K562 (cell line): ENCODE measurements around the gene ANO1. TPM values are rescaled to one million over a fixed set of nuclear protein-coding genes. Genes with fewer than 3 reads are reported as not detected.

Experiments used
- ATAC-seq: fragments of 200-7000 bp; cut with Tn5 transposase; 3 replicates; pipeline ENCODE4 v1.9.1; 2020; ENCODE audit warnings: moderate library complexity
- BruUV-seq: library from RNA; stranded (reverse); fragments of 400-500 nt; replicated peaks from 2 replicates; lab custom pipeline; 2021; lab: Mats Ljungman, UMichigan
- CTCF ChIA-PET: fragments of 300-600 bp; formaldehyde crosslinking; extraction: SDS; loops from one replicate; lab custom pipeline; 2021; ENCODE audit warnings: low intra/inter-chr PET ratio; lab: Yijun Ruan, JAX
- POLR2A ChIA-PET: fragments of 300-600, 350-650 bp; sonication (Branson Sonifier 250); formaldehyde crosslinking; extraction: SDS; loops from one replicate; lab custom pipeline; 2021; ENCODE audit warnings: antibody characterized with exemption, inconsistent platforms; lab: Yijun Ruan, JAX
- DNase-seq, 4 experiments: peaks; one replicate each; pipeline versions ENCODE4 v3.0.0 to v3.0.0-alpha.2; 2011 to 2018; ENCODE audit warnings: low spot score in 3 of 4, mixed read lengths in 3 of 4; ENCODE audit errors: extremely low read depth in 1 of 4
- FAIRE-seq: peaks from 2 replicates; lab custom pipeline; 2011; peaks lifted over from hg19 to GRCh38; lab: Jason Lieb, UNC
- H2AFZ ChIP-seq: 2 replicates; pipeline ENCODE4 v1.6.0; 2011; ENCODE audit warnings: low read depth, low read length, control low read depth, inconsistent platforms
- H3K27ac ChIP-seq: fragments of 200-600 bp; 3 replicates; pipeline ENCODE4 v1.8.0; 2011; ENCODE audit warnings: low read depth, mild to moderate bottlenecking, control low read depth, inconsistent platforms, low read length, moderate library complexity, mixed read lengths; ENCODE audit errors: extremely low read depth
- H3K27me3 ChIP-seq, 2 experiments: fragments of 300-600 bp in 1 of 2; 2 replicates in 1 of 2; 3 replicates in 1 of 2; pipeline versions ENCODE4 v1.6.0 to v1.8.0; 2011; ENCODE audit warnings: inconsistent platforms in 2 of 2, low read length in 2 of 2, mild to moderate bottlenecking in 1 of 2, mixed read lengths in 1 of 2, moderate library complexity in 1 of 2; ENCODE audit not compliant: control insufficient read depth in 2 of 2, insufficient read depth in 2 of 2
- H3K36me3 ChIP-seq: fragments of 300-600 bp; 3 replicates; pipeline ENCODE4 v1.8.0; 2011; ENCODE audit warnings: mild to moderate bottlenecking, low read length, inconsistent platforms; ENCODE audit not compliant: control insufficient read depth, insufficient read depth
- H3K4me1 ChIP-seq, 2 experiments: fragments of 200-600 bp in 1 of 2; replicated peaks in 1 of 2; 2 replicates in 1 of 2; 3 replicates in 1 of 2; pipeline versions ENCODE4 v1.5.1 to v1.8.0; 2011; ENCODE audit warnings: inconsistent platforms in 2 of 2, low read length in 2 of 2, mild to moderate bottlenecking in 1 of 2, mixed read lengths in 1 of 2, moderate library complexity in 1 of 2; ENCODE audit not compliant: control insufficient read depth in 2 of 2, insufficient read depth in 2 of 2
- H3K4me2 ChIP-seq: 2 replicates; pipeline ENCODE4 v1.6.1; 2011; ENCODE audit warnings: low read length, control low read depth, inconsistent platforms, mixed read lengths; ENCODE audit not compliant: insufficient read depth
- H3K4me3 ChIP-seq: fragments of 200-600 bp; sonication (generic), shearing (Covaris generic); 2 replicates; pipeline ENCODE4 v1.5.1; 2016; ENCODE audit warnings: control low read depth, inconsistent platforms
- H3K79me2 ChIP-seq: fragments of 200-600 bp; 3 replicates; pipeline ENCODE4 v1.8.0; 2011; ENCODE audit warnings: low read length, inconsistent platforms; ENCODE audit not compliant: control insufficient read depth, insufficient read depth
- H3K9ac ChIP-seq, 2 experiments: 2 replicates each; pipeline versions ENCODE4 v1.6.0 to v1.6.1; 2011; ENCODE audit warnings: low read depth in 2 of 2, low read length in 2 of 2, control low read depth in 1 of 2, inconsistent platforms in 1 of 2, mild to moderate bottlenecking in 1 of 2, mixed read lengths in 1 of 2; ENCODE audit not compliant: insufficient read depth in 1 of 2
- H3K9me1 ChIP-seq: one replicate; pipeline ENCODE4 v1.6.0; 2011; ENCODE audit warnings: inconsistent platforms, mild to moderate bottlenecking, low read length, moderate library complexity; ENCODE audit not compliant: control insufficient read depth, insufficient read depth
- H3K9me3 ChIP-seq: replicated peaks from 2 replicates; pipeline ENCODE4 v1.5.1; 2011; ENCODE audit warnings: low read depth, low read length, inconsistent platforms; ENCODE audit not compliant: control insufficient read depth, insufficient read depth
- H4K20me1 ChIP-seq: replicated peaks from 2 replicates; pipeline ENCODE4 v1.6.1; 2011; ENCODE audit warnings: low read length, inconsistent platforms, mixed read lengths; ENCODE audit not compliant: control insufficient read depth, insufficient read depth
- BRF1 ChIP-seq: IDR thresholded peaks from 3 replicates; pipeline ENCODE4 v1.6.1; 2011; ENCODE audit warnings: borderline replicate concordance, mild to moderate bottlenecking; ENCODE audit not compliant: insufficient read length; ENCODE audit errors: extremely low read depth
- CBX5 ChIP-seq: IDR thresholded peaks from 2 replicates; pipeline ENCODE4 v1.6.1; 2014; ENCODE audit warnings: low read depth, borderline replicate concordance
- ELF1 ChIP-seq: fragments of 200-800 bp; sonication (Bioruptor generic); IDR thresholded peaks from 2 replicates; pipeline ENCODE4 v1.6.1; 2016; ENCODE audit warnings: missing genetic modification characterization, missing compliant biosample characterization
- FOXK2 ChIP-seq, 2 experiments: fragments of 450-650 bp; IDR thresholded peaks in 1 of 2; conservative IDR thresholded peaks in 1 of 2; 2 replicates each; pipeline ENCODE4 v1.6.1; 2016; ENCODE audit warnings: low read depth in 2 of 2, mild to moderate bottlenecking in 1 of 2
- GATAD2A ChIP-seq: fragments of 450-650 bp; IDR thresholded peaks from 2 replicates; pipeline ENCODE4 v1.6.1; 2017
- HDGF ChIP-seq: fragments of 450-650 bp; IDR thresholded peaks from 2 replicates; pipeline ENCODE4 v1.6.1; 2016
- LCOR ChIP-seq: sonication (generic); formaldehyde crosslinking; IDR thresholded peaks from 2 replicates; pipeline ENCODE4 v1.8.0; 2022; ENCODE audit warnings: mild to moderate bottlenecking, missing genetic modification reagents
- MYC ChIP-seq, 2 experiments: fragments of 250-450 bp in 1 of 2; sonication (Bioruptor Pico) in 1 of 2; IDR thresholded peaks; 2 replicates each; pipeline versions ENCODE4 v1.5.1 to v1.6.1; 2012 to 2021; ENCODE audit warnings: low read depth in 2 of 2, borderline replicate concordance in 1 of 2, improper control_type of control experiment in 1 of 2, low read length in 1 of 2, mild to moderate bottlenecking in 1 of 2, moderate library complexity in 1 of 2
- NFXL1 ChIP-seq: fragments of 450-650 bp; formaldehyde crosslinking; IDR thresholded peaks from 2 replicates; pipeline ENCODE4 v1.4.0; 2021; ENCODE audit warnings: mild to moderate bottlenecking
- RBFOX2 ChIP-seq: fragments of 200-400 bp; formaldehyde crosslinking; IDR thresholded peaks from 2 replicates; pipeline ENCODE4 v1.6.1; 2017; ENCODE audit warnings: low read depth, mild to moderate bottlenecking, low read length, moderate library complexity
- RFX1 ChIP-seq: fragments of 450-650 bp; IDR thresholded peaks from 2 replicates; pipeline ENCODE4 v1.6.1; 2016; ENCODE audit warnings: mild to moderate bottlenecking, moderate library complexity
- SMAD4 ChIP-seq: fragments of 250-450 bp; sonication (Bioruptor Pico); conservative IDR thresholded peaks from 2 replicates; pipeline ENCODE4 v1.8.0; 2021; ENCODE audit warnings: inconsistent platforms, mild to moderate bottlenecking, moderate library complexity
- TBP ChIP-seq: optimal IDR thresholded peaks from 2 replicates; pipeline ENCODE3; 2011; ENCODE audit warnings: low read depth, low read length, improper control_type of control experiment
- ZNF57 ChIP-seq: fragments of 450-650 bp; formaldehyde crosslinking; IDR thresholded peaks from 2 replicates; pipeline ENCODE4 v1.4.0; 2020; ENCODE audit warnings: mild to moderate bottlenecking, moderate library complexity
- WGBS: fragments of 100-300 bp; shearing (Covaris generic); methylation state at CpG from one replicate; pipeline ENCODE4 v1.1.6; 2016; ENCODE audit warnings: low coverage, mixed read lengths; ENCODE audit not compliant: insufficient coverage; ENCODE audit errors: missing lambda C conversion rate; 5-methylcytosine and 5-hydroxymethylcytosine counted together
- in situ Hi-C: fragments of 300-500 bp; cut with MboI; formaldehyde crosslinking; loops from 4 replicates; pipeline ENCODE4 v1.15.0; 2018; ENCODE audit warnings: inconsistent platforms, mixed read lengths
- intact Hi-C: fragments of 100-400 bp; cut with micrococcal nuclease; formaldehyde crosslinking; loops from 2 replicates; pipeline ENCODE4 v1.14.2; 2022
- polyA plus RNA-seq, 8 experiments: library from polyadenylated mRNA; depleted of rRNA in 4 of 8; stranded (reverse) in 5 of 8; unstranded in 3 of 8; fragments of >200 nt; fragmentation: Nextera tagmentation in 2 of 8; fragmentation: Illumina TruSeq in 1 of 8; extraction: Ambion mirVana in 2 of 8; extraction: Trizol in 1 of 8; gene quantifications; 2 replicates each; pipeline versions ENCODE4 v1.2.1 to v1.2.3, GENCODE V29; 2011 to 2014; ENCODE audit warnings: inconsistent platforms in 1 of 8, missing spikeins in 1 of 8
- total RNA-seq, 7 experiments: library from RNA; depleted of rRNA in 6 of 7; stranded (reverse); fragments of >200 nt in 6 of 7; fragmentation: Illumina TruSeq in 2 of 7; extraction: Trizol in 2 of 7; gene quantifications; 2 replicates each; pipeline versions ENCODE4 v1.2.1 to v1.2.3, GENCODE V29; 2011 to 2021; ENCODE audit warnings: low replicate concordance in 1 of 7
- TF ChIP-seq, protein P1 (sequence below): fragments of 250-450 bp; sonication (Bioruptor Pico); IDR thresholded peaks from 2 replicates; pipeline ENCODE4 v1.4.0; 2020; ENCODE audit warnings: mild to moderate bottlenecking, moderate library complexity, borderline replicate concordance
- TF ChIP-seq, protein P2 (sequence below): sonication (generic); formaldehyde crosslinking; IDR thresholded peaks from 2 replicates; pipeline ENCODE4 v1.8.0; 2023; ENCODE audit warnings: mild to moderate bottlenecking, missing genetic modification reagents
- TF ChIP-seq, protein P3 (sequence below): fragments of 250-450 bp; sonication (Bioruptor Pico); IDR thresholded peaks from 2 replicates; pipeline ENCODE4 v1.8.0; 2021; ENCODE audit warnings: moderate library complexity, mild to moderate bottlenecking, inconsistent platforms

The ANO1 gene
- total and polyA plus RNA-seq, 9 of the 15 experiments (the other 6 are each of a cell fraction or from before 2014, with no cell fraction given), result not detected

DNA sequence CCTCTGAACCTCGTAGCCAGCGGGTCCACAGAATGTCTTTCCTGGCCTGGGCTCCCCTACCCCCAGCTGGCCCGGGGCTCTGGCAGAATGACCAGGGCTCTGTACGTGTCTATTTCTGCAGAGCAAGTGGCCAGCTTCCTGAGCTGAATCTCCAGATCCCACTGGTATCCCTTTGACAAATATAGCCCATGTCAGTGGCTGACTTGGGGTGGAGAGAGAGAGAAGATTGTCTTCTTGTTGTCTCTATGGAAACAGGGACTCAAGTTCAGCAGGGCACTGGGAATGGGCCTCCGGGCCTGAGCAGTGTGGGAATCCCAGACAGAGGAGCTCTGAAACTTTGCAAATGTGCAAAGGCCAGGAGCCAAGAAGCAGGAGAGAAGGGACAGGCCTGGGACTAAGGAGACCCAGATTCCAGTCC is 33.9 kb downstream of the ANO1 start:
- H3K4me2 ChIP-seq, result peak overlapping the region; percentile 64
- 7% methylated on average over 5 of the region's 5 CpGs for WGBS
- ChIA-PET CTCF (no interaction called here), POLR2A (interaction anchor here (0.5 to 1.1 kb wide), 5 partner anchors 12 to 199 kb away, joined by 3 to 5 read pairs (median 4); no protein-coding TSS in a partner anchor)
- 0 out of 2 replicates have a peak, but pooled peaks cover 4% of the 10 kb centered on the region for H4K20me1 ChIP-seq
- ATAC-seq (peak; percentile 39), FAIRE-seq (no peak), DNase-seq (no peak)
- BruUV-seq, result no TSS peak
- no peaks in the 10 kb centered on the region for H3K9me3 ChIP-seq
- in situ Hi-C loops (no loop called here), intact Hi-C loops (no loop called here)
- H2AFZ ChIP-seq, result peak overlapping the region; percentile 93
- H3K9me1 ChIP-seq, result peaks cover 4% of the 10 kb centered on the region
- H3K27ac ChIP-seq, result peak overlapping the region; percentile 61
- no peak overlapping the region for H3K4me3 ChIP-seq
- no peaks in the 10 kb centered on the region for H3K79me2 ChIP-seq
- H3K27me3 ChIP-seq, result peaks cover 5 to 28% of the 10 kb centered on the region in 2 experiments; a peak in 3 of 5 replicates
- peaks cover 20 to 28% of the 10 kb centered on the region in 2 experiments for H3K4me1 ChIP-seq
- H3K36me3 ChIP-seq, result no peaks in the 10 kb centered on the region
- peak overlapping the region; percentile 43 to 87; a peak in 3 of 4 replicates for H3K9ac ChIP-seq
- TF ChIP-seq, protein P1, sequence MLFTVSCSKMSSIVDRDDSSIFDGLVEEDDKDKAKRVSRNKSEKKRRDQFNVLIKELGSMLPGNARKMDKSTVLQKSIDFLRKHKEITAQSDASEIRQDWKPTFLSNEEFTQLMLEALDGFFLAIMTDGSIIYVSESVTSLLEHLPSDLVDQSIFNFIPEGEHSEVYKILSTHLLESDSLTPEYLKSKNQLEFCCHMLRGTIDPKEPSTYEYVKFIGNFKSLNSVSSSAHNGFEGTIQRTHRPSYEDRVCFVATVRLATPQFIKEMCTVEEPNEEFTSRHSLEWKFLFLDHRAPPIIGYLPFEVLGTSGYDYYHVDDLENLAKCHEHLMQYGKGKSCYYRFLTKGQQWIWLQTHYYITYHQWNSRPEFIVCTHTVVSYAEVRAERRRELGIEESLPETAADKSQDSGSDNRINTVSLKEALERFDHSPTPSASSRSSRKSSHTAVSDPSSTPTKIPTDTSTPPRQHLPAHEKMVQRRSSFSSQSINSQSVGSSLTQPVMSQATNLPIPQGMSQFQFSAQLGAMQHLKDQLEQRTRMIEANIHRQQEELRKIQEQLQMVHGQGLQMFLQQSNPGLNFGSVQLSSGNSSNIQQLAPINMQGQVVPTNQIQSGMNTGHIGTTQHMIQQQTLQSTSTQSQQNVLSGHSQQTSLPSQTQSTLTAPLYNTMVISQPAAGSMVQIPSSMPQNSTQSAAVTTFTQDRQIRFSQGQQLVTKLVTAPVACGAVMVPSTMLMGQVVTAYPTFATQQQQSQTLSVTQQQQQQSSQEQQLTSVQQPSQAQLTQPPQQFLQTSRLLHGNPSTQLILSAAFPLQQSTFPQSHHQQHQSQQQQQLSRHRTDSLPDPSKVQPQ (CRISPR knock-in tag), result no peak
- TF ChIP-seq HDGF, result no peak
- peak; percentile 3 for TF ChIP-seq TBP
- TF ChIP-seq GATAD2A, result no peak
- TF ChIP-seq CBX5, result no peak
- no peak for TF ChIP-seq ZNF57
- 0 out of 2 replicates have a peak, but pooled peaks have one; percentile 26 for TF ChIP-seq ELF1
- peak; percentile 2; the same call in 1 of the 2 replicates for TF ChIP-seq MYC (IDR thresholded peaks at IDR 0.05; ENCODE audit: low read depth, low read length)
- TF ChIP-seq MYC (CRISPR knock-in tag; IDR thresholded peaks at IDR 0.05; ENCODE audit: borderline replicate concordance, low read depth), result no peak
- TF ChIP-seq, protein P2, sequence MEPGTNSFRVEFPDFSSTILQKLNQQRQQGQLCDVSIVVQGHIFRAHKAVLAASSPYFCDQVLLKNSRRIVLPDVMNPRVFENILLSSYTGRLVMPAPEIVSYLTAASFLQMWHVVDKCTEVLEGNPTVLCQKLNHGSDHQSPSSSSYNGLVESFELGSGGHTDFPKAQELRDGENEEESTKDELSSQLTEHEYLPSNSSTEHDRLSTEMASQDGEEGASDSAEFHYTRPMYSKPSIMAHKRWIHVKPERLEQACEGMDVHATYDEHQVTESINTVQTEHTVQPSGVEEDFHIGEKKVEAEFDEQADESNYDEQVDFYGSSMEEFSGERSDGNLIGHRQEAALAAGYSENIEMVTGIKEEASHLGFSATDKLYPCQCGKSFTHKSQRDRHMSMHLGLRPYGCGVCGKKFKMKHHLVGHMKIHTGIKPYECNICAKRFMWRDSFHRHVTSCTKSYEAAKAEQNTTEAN (CRISPR knock-in tag), result no peak
- TF ChIP-seq NFXL1 (CRISPR knock-in tag), result no peak
- TF ChIP-seq RBFOX2, result peak; percentile 12; the same call in 1 of the 2 replicates
- TF ChIP-seq LCOR (CRISPR knock-in tag), result no peak
- peak; percentile 28; the same call in 1 of the 2 replicates for TF ChIP-seq SMAD4 (CRISPR knock-in tag)
- TF ChIP-seq, protein P3, sequence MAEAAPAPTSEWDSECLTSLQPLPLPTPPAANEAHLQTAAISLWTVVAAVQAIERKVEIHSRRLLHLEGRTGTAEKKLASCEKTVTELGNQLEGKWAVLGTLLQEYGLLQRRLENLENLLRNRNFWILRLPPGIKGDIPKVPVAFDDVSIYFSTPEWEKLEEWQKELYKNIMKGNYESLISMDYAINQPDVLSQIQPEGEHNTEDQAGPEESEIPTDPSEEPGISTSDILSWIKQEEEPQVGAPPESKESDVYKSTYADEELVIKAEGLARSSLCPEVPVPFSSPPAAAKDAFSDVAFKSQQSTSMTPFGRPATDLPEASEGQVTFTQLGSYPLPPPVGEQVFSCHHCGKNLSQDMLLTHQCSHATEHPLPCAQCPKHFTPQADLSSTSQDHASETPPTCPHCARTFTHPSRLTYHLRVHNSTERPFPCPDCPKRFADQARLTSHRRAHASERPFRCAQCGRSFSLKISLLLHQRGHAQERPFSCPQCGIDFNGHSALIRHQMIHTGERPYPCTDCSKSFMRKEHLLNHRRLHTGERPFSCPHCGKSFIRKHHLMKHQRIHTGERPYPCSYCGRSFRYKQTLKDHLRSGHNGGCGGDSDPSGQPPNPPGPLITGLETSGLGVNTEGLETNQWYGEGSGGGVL, result no peak
- TF ChIP-seq BRF1, result no peak
- TF ChIP-seq RFX1, result peak; percentile 57
- peak in 1 of 2 experiments; percentile 37; a peak in 1 of 4 replicates for TF ChIP-seq FOXK2 (conservative IDR thresholded peaks at IDR 0.05 in 1 of 2, IDR thresholded peaks at IDR 0.05 in 1 of 2; ENCODE audit: low read depth in 2 of 2)
